Osteocyte (in vitro differentiated cells): ENCODE results near the gene METTL25B. TPM values are rescaled to one million over a fixed set of nuclear protein-coding genes. Genes with fewer than 3 reads are reported as not detected.

Experiments
- DNase-seq: peaks from one replicate; pipeline ENCODE4 v3.0.0; 2021; ENCODE audit warnings: mixed read lengths; ENCODE audit not compliant: unreplicated experiment; ENCODE audit errors: extremely low spot score
- H3K27ac Mint-ChIP-seq: one replicate; pipeline ENCODE4 v1.8.0; 2021; ENCODE audit warnings: mild to moderate bottlenecking, mixed read lengths; ENCODE audit not compliant: unreplicated experiment
- H3K27me3 Mint-ChIP-seq: one replicate; pipeline ENCODE4 v1.8.0; 2021; ENCODE audit warnings: mixed read lengths; ENCODE audit not compliant: unreplicated experiment
- H3K36me3 Mint-ChIP-seq: one replicate; pipeline ENCODE4 v1.8.0; 2021; ENCODE audit warnings: mixed read lengths; ENCODE audit not compliant: unreplicated experiment
- H3K4me1 Mint-ChIP-seq: one replicate; pipeline ENCODE4 v1.8.0; 2021; ENCODE audit warnings: mixed read lengths; ENCODE audit not compliant: unreplicated experiment
- H3K4me3 Mint-ChIP-seq: one replicate; pipeline ENCODE4 v1.8.0; 2021; ENCODE audit warnings: mild to moderate bottlenecking, moderate library complexity, mixed read lengths; ENCODE audit not compliant: unreplicated experiment
- H3K9me3 Mint-ChIP-seq: one replicate; pipeline ENCODE4 v1.8.0; 2021; ENCODE audit warnings: mixed read lengths; ENCODE audit not compliant: unreplicated experiment
- total RNA-seq: library from RNA; stranded (reverse); gene quantifications from 2 replicates; pipeline ENCODE4 v1.2.1, GENCODE V29; 2021
- TF ChIP-seq, protein P1 (sequence below): fragments of 200-600 bp; sonication (generic); IDR thresholded peaks from 2 replicates; pipeline ENCODE4 v1.5.0; 2021; ENCODE audit warnings: antibody characterized with exemption, mild to moderate bottlenecking, moderate library complexity

Gene METTL25B
- total RNA-seq, 1 donor from 2014 or later: 21.3 TPM

GRCh38 chr1:156705918-156706656 is 22.2 kb upstream of the METTL25B start:
- DNase-seq: peak; percentile 91
- Mint-ChIP-seq H3K4me3 (peak overlapping the region; percentile 78), H3K9me3 (no peaks in the 10 kb centered on the region), H3K4me1 (peaks cover 82% of the 10 kb centered on the region), H3K27ac (peak overlapping the region; percentile 95), H3K27me3 (no peaks in the 10 kb centered on the region), H3K36me3 (peaks cover 6% of the 10 kb centered on the region)
- TF ChIP-seq, protein P1, sequence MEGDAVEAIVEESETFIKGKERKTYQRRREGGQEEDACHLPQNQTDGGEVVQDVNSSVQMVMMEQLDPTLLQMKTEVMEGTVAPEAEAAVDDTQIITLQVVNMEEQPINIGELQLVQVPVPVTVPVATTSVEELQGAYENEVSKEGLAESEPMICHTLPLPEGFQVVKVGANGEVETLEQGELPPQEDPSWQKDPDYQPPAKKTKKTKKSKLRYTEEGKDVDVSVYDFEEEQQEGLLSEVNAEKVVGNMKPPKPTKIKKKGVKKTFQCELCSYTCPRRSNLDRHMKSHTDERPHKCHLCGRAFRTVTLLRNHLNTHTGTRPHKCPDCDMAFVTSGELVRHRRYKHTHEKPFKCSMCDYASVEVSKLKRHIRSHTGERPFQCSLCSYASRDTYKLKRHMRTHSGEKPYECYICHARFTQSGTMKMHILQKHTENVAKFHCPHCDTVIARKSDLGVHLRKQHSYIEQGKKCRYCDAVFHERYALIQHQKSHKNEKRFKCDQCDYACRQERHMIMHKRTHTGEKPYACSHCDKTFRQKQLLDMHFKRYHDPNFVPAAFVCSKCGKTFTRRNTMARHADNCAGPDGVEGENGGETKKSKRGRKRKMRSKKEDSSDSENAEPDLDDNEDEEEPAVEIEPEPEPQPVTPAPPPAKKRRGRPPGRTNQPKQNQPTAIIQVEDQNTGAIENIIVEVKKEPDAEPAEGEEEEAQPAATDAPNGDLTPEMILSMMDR: peak; percentile 96

DNA sequence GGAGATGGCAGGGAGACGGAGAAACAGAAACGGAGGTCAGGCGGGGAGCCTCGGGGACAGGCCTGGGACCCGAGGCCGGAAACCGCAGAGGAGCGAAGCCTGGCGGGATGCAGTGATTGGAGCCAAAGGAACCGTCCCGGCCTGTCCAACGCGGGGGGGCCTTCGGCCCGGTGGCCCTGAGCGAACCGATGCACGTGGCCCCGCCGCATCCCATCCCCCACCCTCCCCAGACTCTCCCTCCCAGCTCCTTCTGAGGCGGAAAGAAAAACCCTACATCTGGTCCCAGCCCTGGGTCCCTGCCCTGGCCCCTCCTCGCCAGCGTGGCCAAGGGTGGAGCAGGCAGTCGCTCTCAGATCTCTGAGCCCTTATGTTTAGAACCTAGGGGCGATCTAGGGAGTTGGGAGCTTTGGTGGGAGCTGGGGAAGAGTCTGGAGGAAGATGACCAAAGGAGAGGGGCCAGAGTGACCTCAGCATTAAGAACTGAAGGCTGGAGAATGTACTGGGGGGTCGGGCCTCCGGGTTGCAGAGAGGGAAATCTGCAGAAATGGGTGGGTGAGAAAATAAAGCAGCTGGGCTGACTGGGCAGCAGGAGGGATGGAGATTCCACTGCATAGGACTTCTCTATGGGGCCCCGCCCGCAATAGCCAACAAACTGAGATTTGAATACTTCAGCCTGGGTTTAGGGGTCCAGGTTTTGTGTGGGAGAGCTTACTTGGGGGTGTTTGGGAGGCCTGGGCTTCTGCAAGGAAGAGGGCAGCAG is 21.4 kb upstream of the METTL25B start:
- no peaks in the 10 kb centered on the region for H3K27me3 Mint-ChIP-seq
- H3K4me1 Mint-ChIP-seq: peaks cover 87% of the 10 kb centered on the region
- DNase-seq: peak; percentile 88
- peak overlapping the region; percentile 95 for H3K27ac Mint-ChIP-seq
- H3K9me3 Mint-ChIP-seq: no peaks in the 10 kb centered on the region
- TF ChIP-seq, protein P1: no peak
- H3K36me3 Mint-ChIP-seq: peaks cover 3% of the 10 kb centered on the region
- H3K4me3 Mint-ChIP-seq: peak overlapping the region; percentile 78

DNA sequence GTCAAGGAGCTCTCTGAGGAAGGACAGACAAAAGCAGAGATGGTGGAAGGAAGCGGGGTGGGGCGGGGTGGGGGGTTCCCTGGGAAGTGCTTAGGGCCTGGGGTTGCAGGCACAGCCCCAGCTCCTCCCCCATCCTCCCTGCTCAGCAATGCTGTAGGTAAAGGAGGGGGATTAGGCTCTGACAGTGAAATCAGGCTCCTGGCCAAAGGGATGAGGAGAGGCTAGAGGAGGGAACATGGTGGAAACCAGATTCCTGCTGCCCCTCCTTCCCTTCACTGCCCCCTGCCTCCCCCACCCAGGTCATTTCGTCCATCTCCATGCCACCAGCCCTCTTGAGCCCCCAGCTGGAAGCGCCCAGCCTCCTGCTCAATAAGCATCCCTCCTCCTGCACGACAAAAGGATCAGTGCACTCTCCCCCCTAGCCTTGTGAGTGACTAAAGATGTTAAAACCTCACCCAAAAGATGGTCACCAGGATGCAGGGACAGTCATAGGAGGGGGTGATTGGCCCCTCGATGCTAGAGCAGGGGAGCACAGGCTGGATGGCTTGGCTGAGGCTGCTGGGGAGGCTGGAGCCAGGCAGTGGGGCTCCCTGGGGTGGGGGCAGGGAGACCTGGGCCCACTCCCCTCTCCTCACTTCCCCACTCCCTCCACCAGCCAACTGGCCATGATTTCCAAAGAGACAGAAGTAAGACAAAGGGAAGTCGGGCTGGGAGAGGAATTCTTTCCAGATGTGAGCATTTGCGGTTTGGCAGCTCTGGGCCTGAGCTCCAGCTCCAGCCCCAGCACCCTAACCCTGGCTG is 20.7 kb upstream of the METTL25B start:
- peaks cover 95% of the 10 kb centered on the region for H3K4me1 Mint-ChIP-seq
- H3K27me3 Mint-ChIP-seq: no peaks in the 10 kb centered on the region
- TF ChIP-seq, protein P1: no peak
- peaks cover 3% of the 10 kb centered on the region for H3K36me3 Mint-ChIP-seq
- no peaks in the 10 kb centered on the region for H3K9me3 Mint-ChIP-seq
- no peak for DNase-seq
- no peak overlapping the region for H3K4me3 Mint-ChIP-seq
- H3K27ac Mint-ChIP-seq: peak overlapping the region; percentile 95

DNA sequence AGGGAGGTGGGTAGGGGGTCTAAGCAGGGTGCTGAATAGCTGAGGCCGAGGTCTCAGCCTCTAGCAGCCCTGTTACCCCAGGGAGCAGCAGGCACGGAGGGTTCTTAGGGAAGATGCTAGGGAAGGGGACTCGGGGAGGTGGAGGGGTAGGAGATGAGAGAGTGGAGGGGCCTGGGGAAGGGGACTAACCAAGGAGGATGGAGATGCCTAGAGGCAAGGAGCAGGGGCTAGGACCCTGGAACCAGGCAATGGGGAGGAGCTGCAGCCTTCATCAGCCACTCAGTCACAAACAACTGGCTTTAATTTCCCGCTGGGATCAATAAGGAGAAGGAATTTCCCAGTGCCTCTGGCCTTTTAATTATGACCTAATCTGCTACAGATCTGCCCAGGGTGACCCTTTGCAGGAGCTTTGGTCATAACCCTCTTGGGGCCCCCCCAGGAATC is 20.0 kb upstream of the METTL25B start:
- TF ChIP-seq, protein P1: no peak
- H3K36me3 Mint-ChIP-seq: peaks cover 3% of the 10 kb centered on the region
- H3K4me1 Mint-ChIP-seq: peaks cover 98% of the 10 kb centered on the region
- H3K4me3 Mint-ChIP-seq: no peak overlapping the region
- DNase-seq: no peak
- no peaks in the 10 kb centered on the region for H3K27me3 Mint-ChIP-seq
- peak overlapping the region; percentile 82 for H3K27ac Mint-ChIP-seq
- no peaks in the 10 kb centered on the region for H3K9me3 Mint-ChIP-seq
